SHP77 treated with DMSO at 0.1 percent for 48 hours (cell line): ENCODE results near the gene ZMPSTE24.
"Not testable (repeated sequence)": the region's sequence is repeated elsewhere in the genome, so short reads cannot be mapped to it uniquely, and the experiment has no call there.

Experiments
- DNase-seq: peaks from one replicate; lab custom pipeline; 2025; lab: John Stamatoyannopoulos, UW

Gene ZMPSTE24

GRCh38 chr1:40257688-40258444 lies at the start of gene ZMPSTE24:
Gene ZMPSTE24, plus strand, starts transcription at chr1:40258236. Its CDS starts 36 bp downstream, at chr1:40258272.
- peak; percentile 89 for DNase-seq

GRCh38 chr1:40210511-40211204 lies 47.4 kb upstream of the ZMPSTE24 start:
- no peak for DNase-seq

DNA sequence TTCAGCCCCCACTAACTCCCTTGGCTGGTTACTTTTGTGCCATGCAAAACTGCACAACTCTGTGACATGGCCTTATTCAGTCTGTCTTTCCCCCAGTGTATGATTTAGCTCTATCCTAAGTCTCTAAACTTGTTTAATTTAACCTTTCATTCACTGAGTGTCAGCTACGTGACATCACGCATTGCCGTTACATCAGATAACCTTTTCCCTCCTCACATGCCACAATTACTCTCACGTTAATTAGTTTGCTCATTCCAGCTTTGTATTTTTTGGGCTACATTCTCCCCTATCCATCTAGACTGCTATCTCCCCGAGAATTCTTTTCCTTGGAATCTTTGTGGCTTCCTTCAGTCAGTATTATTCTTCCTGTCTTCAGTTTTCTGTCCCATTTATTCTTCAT lies 39.7 kb upstream of the ZMPSTE24 start:
- no peak for DNase-seq

GRCh38 chr1:40221471-40221905 lies 36.5 kb upstream of the ZMPSTE24 start:
- DNase-seq = not testable (repeated sequence)

DNA sequence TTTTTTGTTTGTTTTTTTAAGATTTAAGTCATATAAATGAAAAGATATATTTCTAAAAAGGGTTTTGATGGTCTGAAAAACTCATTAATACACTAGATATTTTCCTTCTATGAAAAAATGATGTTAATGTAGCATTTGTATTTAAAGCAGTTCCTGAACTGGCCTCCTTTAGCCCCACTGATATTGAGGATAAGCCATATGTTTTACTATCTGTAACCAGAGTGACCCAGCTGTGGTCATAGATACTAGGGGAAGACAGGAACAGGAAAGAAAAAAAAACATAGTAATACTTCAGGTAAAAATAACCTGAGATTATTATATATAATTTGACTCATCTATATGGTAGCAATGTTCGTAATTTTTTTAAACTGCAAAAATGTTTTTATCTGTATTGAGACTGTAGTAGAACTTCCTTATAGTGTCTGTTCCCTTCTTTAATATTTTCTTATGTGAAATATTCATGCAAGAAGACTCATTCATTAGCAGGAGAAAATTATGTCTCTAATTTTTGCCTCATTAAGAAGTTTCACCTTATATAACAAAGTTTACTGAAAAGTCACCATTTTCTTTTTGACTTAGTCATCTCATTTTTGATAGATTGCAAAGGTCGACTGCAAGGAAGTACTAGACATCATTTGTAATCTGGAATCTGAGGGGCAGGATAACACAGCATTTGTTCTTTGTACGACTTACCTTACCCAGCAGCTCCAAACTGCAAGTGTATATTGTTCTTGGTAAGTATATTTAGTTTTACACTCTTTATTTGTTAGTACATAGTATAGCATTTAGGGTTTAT lies 35.9 kb upstream of the ZMPSTE24 start:
- DNase-seq = no peak

DNA sequence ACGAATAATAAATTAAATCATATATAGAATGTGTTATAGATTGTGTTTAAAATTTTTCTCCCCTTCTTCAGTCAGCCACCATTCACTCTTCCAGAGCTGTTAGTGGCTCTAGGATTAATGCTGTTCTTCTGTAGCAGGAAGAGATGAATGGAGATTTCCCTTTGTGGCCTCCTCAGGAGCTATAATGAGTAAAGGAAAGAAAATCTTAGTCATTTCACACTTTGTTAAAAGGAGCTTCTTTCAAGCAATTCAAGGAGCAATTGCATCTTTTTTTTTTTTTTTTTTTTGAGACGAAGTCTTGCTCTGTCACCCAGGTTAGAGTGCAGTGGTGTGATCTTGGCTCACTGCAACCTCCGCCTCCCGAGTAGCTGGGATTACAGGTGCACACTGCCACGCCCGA lies 34.0 kb upstream of the ZMPSTE24 start:
- no peak for DNase-seq

DNA sequence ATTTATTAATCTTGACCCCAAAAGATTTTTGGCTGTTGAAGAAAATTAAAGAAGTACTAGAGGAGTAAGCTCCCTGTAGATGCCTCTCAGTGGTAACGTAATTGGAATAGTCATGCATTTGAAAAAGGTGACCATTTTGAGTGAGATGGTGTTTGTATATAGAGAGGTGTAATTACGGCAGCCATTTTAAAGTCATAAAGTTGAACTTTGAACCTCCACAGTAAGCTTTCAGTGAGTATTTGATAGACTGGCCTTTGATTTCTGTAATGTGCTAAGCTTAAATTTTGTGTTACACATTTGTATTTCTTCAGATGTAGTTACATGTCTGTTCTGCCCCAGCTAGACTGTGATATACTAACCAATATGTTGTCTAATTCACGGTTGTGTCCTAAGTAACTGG lies 31.8 kb upstream of the ZMPSTE24 start:
- no peak for DNase-seq

DNA sequence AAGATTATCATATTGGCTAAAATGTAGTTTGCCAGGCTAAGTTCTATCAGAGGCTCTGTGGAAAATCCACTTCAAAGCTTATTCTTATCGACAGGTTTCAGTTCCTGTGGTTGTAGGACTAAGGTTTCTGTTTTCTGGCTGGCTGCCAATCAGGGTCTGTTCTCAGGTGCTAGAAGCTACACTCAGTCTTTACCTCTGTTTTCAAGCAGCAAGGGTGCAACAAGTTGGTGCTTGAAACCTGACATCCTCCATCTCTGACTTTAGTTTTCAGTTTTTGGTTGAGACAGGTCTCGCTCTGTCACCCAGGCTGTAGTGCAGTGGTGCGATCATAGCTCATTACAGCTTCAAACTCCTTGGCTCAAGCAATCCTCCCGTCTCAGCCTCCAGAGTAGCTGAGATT lies 25.6 kb upstream of the ZMPSTE24 start:
- DNase-seq = no peak

DNA sequence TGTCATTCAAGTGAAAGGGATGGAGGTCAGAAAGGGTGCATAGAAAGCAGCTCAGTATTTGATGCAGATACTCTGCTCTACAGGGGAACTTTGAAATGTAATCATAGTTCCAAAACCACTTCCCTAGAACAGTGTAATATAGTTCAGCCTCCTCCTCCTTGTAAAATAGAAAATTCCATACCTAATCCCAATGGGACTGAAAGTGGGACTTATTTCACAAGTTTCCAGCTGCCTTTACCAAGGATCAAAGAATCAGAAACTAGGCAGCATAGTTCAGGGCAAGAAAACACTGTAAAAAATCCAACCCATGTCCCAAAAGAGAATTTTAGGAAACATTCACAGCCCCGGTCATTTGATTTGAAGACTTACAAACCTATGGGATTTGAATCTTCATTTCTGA lies 18.4 kb upstream of the ZMPSTE24 start:
- no peak for DNase-seq

- no peak for DNase-seq
These were observed 17.6 kb upstream of the ZMPSTE24 start for GRCh38 chr1:40240390-40240789.

GRCh38 chr1:40241362-40241761 lies 16.7 kb upstream of the ZMPSTE24 start:
- DNase-seq = no peak

- no peak for DNase-seq
These were observed 14.7 kb upstream of the ZMPSTE24 start for GRCh38 chr1:40243351-40243750.

- DNase-seq = no peak
These were observed 13.8 kb upstream of the ZMPSTE24 start for GRCh38 chr1:40244138-40244744.

DNA sequence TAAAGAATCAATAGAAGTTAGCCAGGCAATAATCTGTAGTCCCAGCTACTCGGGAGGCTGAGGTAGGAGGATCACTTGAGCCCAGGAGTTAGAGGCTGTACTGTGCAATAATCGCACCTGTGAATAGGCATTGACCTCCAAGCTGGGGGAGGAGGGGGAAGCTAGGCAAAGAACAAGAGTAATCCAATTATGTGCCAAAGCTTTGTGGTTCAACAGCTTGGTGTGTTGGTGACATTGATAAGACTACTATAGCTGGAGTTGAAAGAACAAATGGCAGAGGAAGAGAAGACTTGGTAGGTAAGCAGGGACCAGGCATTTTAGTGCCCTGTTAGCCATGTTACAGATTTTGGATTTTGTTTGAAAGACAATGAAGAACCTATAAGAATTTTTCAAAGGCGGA lies 12.3 kb upstream of the ZMPSTE24 start:
- no peak for DNase-seq

- DNase-seq = no peak
These were observed 10.4 kb upstream of the ZMPSTE24 start, which contains the start of gene TMCO2 for GRCh38 chr1:40247655-40248054. Gene TMCO2, plus strand, starts transcription at chr1:40247937. Its CDS starts 57 bp downstream, at chr1:40247994.

DNA sequence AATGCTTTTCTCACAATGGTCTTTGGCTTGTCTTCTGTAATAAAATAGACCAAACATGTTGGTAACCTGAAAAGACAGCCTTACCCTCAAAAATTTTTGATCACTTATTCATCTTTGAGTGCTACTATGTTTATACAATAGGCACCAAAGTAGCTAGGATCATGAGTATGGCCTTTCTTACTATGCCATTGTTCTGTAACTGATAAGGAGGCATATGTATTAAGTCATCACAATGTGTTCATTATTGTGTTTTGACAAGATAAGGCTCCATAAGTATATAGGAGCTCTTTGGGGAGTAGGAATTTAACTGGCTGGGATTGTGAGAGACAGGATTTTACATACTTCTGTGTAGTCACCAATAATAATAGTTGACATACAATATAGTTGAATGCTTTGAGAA lies 9.6 kb upstream of the ZMPSTE24 start:
- DNase-seq = no peak

GRCh38 chr1:40251456-40251855 lies 6.6 kb upstream of the ZMPSTE24 start:
- no peak for DNase-seq

- DNase-seq = no peak
These were observed 5.4 kb upstream of the ZMPSTE24 start for GRCh38 chr1:40252601-40253000.

DNA sequence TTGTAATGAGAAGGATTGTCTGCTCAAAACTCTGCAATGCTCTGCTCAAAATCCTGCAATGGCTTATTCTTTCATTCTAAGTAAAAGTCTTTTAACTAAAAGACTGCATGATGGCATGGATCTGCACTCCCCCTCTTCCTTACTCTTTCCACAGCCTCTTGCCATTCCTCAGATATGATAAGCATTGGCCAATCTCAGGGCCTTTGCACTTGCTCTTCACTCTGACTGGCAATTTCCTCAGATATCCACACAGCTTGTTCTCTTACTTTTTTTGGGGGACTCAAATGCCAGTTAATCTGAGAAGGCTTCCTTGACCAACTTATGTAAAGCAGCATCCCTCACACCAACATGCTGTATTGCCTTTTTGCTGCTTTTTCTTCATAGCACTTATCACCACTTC lies 2.8 kb upstream of the ZMPSTE24 start:
- no peak for DNase-seq

DNA sequence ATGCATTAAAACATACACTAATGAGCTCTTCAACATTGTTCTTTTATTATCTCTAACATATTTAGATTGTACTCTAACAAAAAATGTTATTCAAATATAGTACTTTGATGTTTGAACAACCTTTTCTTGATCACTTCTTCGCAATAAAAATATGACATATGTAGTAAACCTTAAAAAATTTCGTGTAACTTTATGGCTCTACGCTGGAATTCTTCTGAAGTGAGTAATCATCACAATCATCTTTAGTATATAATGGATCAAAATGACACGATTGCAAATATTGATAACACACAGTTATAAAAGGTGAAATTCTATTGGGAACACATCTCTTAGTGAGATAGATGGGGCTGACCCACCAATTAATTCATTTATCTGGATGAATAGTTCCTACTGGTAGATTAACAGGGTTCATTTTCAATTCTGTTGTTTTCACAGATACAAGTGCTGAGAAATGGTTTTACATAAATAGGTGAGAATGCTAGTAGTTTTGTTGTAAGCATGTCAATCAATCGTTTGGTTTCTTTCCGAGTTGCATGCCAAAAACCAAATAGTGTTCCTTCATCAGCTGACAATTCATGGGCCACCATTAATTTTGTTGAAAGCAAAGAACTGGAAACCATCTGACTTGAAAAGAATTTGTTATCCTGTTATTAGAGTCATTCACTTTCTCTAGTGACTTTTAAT lies 1.5 kb upstream of the ZMPSTE24 start:
- DNase-seq = no peak

DNA sequence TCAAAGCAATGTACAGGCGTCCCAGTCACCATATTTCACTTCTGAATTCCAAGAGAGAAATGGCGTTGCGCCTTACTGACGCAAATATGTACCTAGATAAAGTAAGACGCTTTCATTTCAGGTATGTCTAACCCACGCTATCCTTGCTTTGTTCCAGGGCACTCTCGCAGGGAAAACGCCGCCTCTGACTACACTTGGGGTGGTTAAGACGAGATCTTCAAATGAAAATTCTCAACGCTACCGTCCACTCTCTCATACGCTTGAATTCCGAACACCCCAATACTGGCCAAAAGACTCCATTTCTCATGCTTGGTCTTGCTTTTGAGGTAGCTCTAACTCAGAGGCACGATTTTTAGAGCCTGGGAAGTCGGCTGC lies 736 bp upstream of the ZMPSTE24 start:
- peak; percentile 46 for DNase-seq

DNA sequence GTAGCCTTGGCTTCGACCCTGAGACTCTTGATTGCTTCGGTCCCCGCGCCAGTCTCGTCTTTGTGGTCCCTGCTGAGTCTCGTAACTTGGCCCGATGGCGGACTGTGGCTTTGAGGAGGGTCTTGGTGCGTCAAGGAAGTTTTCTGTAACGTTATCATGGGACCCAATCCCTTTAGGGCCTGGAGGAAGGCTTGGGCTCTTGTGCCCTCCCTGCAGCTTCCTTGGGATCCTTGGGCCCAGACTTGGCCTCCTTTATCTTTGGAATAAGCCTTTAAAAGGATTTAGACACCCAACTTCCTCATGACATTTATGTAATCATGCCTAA lies 371 bp downstream of the ZMPSTE24 start:
- no peak for DNase-seq
